ENCODE data around the gene GLE1. TPM values are rescaled to one million over a fixed set of nuclear protein-coding genes. Genes with fewer than 3 reads are reported as not detected.

The GLE1 gene
- total RNA-seq, 1 experiment from 2014 or later: 19.0 TPM

- Histone ChIP-seq H2BK15ac (ENCODE audit: low read depth, low read length) (no peak overlapping the region), H3K4me1 (ENCODE audit: insufficient read depth, low read length) (no peaks in the 10 kb centered on the region), H2BK120ac (ENCODE audit: low read depth, low read length, poor library complexity, severe bottlenecking) (no peak overlapping the region), H2BK5ac (ENCODE audit: insufficient read length, low read length) (no peak overlapping the region), H3K27ac (ENCODE audit: insufficient read length, low read depth, low read length) (no peak overlapping the region), H3K9me3 (ENCODE audit: control insufficient read depth, low read depth, low read length) (no peaks in the 10 kb centered on the region), H2AFZ (ENCODE audit: low read length) (no peak overlapping the region), H3K4me2 (ENCODE audit: insufficient read depth, insufficient read length, low read length) (no peak overlapping the region), H3K56ac (ENCODE audit: insufficient read length, low read depth, low read length) (no peak overlapping the region), H3K27me3 (ENCODE audit: insufficient read depth, low read length) (no peaks in the 10 kb centered on the region), H3K9ac (ENCODE audit: extremely low read depth, insufficient read length, low read length) (no peak overlapping the region), H3K79me1 (ENCODE audit: insufficient read depth, low read depth, low read length, poor library complexity, severe bottlenecking) (no peaks in the 10 kb centered on the region), H4K20me1 (ENCODE audit: control insufficient read depth, insufficient read depth, insufficient read length) (no peaks in the 10 kb centered on the region), H4K8ac (replicated peaks; ENCODE audit: insufficient read length, low read depth, low read length) (no peak overlapping the region), H3K4ac (ENCODE audit: low read depth, low read length) (no peak overlapping the region), H4K91ac (ENCODE audit: insufficient read length, low read depth, low read length) (no peak overlapping the region), H2BK20ac (ENCODE audit: low read depth, low read length, poor library complexity, severe bottlenecking) (no peak overlapping the region), H3T11ph (ENCODE audit: low read length) (no peak overlapping the region), H3K14ac (ENCODE audit: insufficient read depth, low read length) (no peak overlapping the region), H3K18ac (ENCODE audit: insufficient read length, low read depth, low read length) (no peak overlapping the region), H2AK5ac (ENCODE audit: insufficient read length, low read length) (no peak overlapping the region), H2BK12ac (ENCODE audit: insufficient read length, low read depth, low read length) (no peak overlapping the region), H3K79me2 (ENCODE audit: insufficient read depth, low read length) (no peaks in the 10 kb centered on the region), H3K23ac (ENCODE audit: insufficient read length, low read depth, low read length) (no peak overlapping the region), H4K5ac (ENCODE audit: insufficient read length, low read depth, low read length) (no peak overlapping the region), H3K23me2 (ENCODE audit: insufficient read length, low read depth, low read length, poor library complexity, severe bottlenecking) (no peaks in the 10 kb centered on the region)
- TF ChIP-seq, protein P1, sequence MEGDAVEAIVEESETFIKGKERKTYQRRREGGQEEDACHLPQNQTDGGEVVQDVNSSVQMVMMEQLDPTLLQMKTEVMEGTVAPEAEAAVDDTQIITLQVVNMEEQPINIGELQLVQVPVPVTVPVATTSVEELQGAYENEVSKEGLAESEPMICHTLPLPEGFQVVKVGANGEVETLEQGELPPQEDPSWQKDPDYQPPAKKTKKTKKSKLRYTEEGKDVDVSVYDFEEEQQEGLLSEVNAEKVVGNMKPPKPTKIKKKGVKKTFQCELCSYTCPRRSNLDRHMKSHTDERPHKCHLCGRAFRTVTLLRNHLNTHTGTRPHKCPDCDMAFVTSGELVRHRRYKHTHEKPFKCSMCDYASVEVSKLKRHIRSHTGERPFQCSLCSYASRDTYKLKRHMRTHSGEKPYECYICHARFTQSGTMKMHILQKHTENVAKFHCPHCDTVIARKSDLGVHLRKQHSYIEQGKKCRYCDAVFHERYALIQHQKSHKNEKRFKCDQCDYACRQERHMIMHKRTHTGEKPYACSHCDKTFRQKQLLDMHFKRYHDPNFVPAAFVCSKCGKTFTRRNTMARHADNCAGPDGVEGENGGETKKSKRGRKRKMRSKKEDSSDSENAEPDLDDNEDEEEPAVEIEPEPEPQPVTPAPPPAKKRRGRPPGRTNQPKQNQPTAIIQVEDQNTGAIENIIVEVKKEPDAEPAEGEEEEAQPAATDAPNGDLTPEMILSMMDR (conservative IDR thresholded peaks at IDR 0.05): no peak
- Mint-ChIP-seq H3K27ac (no peak overlapping the region; a peak in 1 of 7 replicates), H3K27me3 (ENCODE audit: low read depth) (no peaks in the 10 kb centered on the region), H3K4me1 (peaks cover 3% of the 10 kb centered on the region in 2 experiments), H3K9me3 (no peaks in the 10 kb centered on the region), H3K36me3 (ENCODE audit: insufficient read depth in 1 of 3, low read depth in 3 of 3) (peaks cover 9 to 44% (median 28%) of the 10 kb centered on the region in 3 experiments; a peak in 6 of 7 replicates), H3K4me3 (no peak overlapping the region)
- no CpG with 5 or more reads among the region's 1 CpG for WGBS (ENCODE audit: extremely low coverage, insufficient read length, low lambda C conversion rate)
- DNase-seq: no peak
Observed at GRCh38 chr9:128479262-128479661, 25.3 kb upstream of the GLE1 start.

All from H9 (cell line).